H9 (cell line): ENCODE results near the gene HGF. TPM values are rescaled to one million over a fixed set of nuclear protein-coding genes. Genes with fewer than 3 reads are reported as not detected.

Experiments
- DNase-seq: peaks from one replicate; pipeline ENCODE4 v3.0.0-alpha.2; 2017
- H2AFZ ChIP-seq: one replicate; pipeline ENCODE4 v1.6.1; 2013; ENCODE audit warnings: mild to moderate bottlenecking, low read length, control low read depth, moderate library complexity
- H2AK5ac ChIP-seq: 2 replicates; pipeline ENCODE4 v1.6.1; 2013; ENCODE audit warnings: low read length, control low read depth, mixed read lengths; ENCODE audit not compliant: insufficient read length
- H2BK120ac ChIP-seq: one replicate; pipeline ENCODE4 v1.6.1; 2013; ENCODE audit warnings: low read depth, mild to moderate bottlenecking, low read length, control low read depth, inconsistent platforms; ENCODE audit not compliant: poor library complexity, severe bottlenecking
- H2BK12ac ChIP-seq: 2 replicates; pipeline ENCODE4 v1.6.1; 2013; ENCODE audit warnings: low read length, control low read depth, mixed read lengths, low read depth; ENCODE audit not compliant: insufficient read length
- H2BK15ac ChIP-seq: 2 replicates; pipeline ENCODE4 v1.6.1; 2013; ENCODE audit warnings: low read depth, low read length, control low read depth
- H2BK20ac ChIP-seq: one replicate; pipeline ENCODE4 v1.6.1; 2013; ENCODE audit warnings: low read depth, mild to moderate bottlenecking, low read length, control low read depth, inconsistent platforms; ENCODE audit not compliant: poor library complexity, severe bottlenecking
- H2BK5ac ChIP-seq: 2 replicates; pipeline ENCODE4 v1.6.1; 2013; ENCODE audit warnings: low read length, control low read depth, mixed read lengths; ENCODE audit not compliant: insufficient read length
- H3K14ac ChIP-seq: 2 replicates; pipeline ENCODE4 v1.6.1; 2013; ENCODE audit warnings: low read length, control low read depth; ENCODE audit not compliant: insufficient read depth
- H3K18ac ChIP-seq: 2 replicates; pipeline ENCODE4 v1.6.1; 2013; ENCODE audit warnings: low read depth, mild to moderate bottlenecking, mixed read lengths, low read length, control low read depth; ENCODE audit not compliant: insufficient read length
- H3K23ac ChIP-seq: 2 replicates; pipeline ENCODE4 v1.6.1; 2013; ENCODE audit warnings: low read length, control low read depth, mixed read lengths, low read depth; ENCODE audit not compliant: insufficient read length
- H3K23me2 ChIP-seq: 2 replicates; pipeline ENCODE4 v1.6.1; 2013; ENCODE audit warnings: low read depth, mild to moderate bottlenecking, mixed read lengths, low read length, control low read depth; ENCODE audit not compliant: insufficient read length, poor library complexity, severe bottlenecking
- H3K27ac ChIP-seq: 2 replicates; pipeline ENCODE4 v1.5.1; 2013; ENCODE audit warnings: low read length, control low read depth, mixed read lengths, low read depth; ENCODE audit not compliant: insufficient read length
- H3K27me3 ChIP-seq: 2 replicates; pipeline ENCODE4 v1.6.1; 2013; ENCODE audit warnings: low read length, control low read depth, inconsistent platforms; ENCODE audit not compliant: insufficient read depth
- H3K4ac ChIP-seq: 2 replicates; pipeline ENCODE4 v1.6.1; 2013; ENCODE audit warnings: low read depth, mild to moderate bottlenecking, control low read depth, inconsistent platforms, low read length, moderate library complexity
- H3K4me1 ChIP-seq: 2 replicates; pipeline ENCODE4 v1.6.1; 2013; ENCODE audit warnings: low read length, control low read depth, inconsistent platforms; ENCODE audit not compliant: insufficient read depth
- H3K4me2 ChIP-seq: 2 replicates; pipeline ENCODE4 v1.6.1; 2013; ENCODE audit warnings: low read length, control low read depth, mixed read lengths; ENCODE audit not compliant: insufficient read length, insufficient read depth
- H3K56ac ChIP-seq: 2 replicates; pipeline ENCODE4 v1.6.1; 2013; ENCODE audit warnings: low read depth, mild to moderate bottlenecking, mixed read lengths, low read length, control low read depth; ENCODE audit not compliant: insufficient read length
- H3K79me1 ChIP-seq: 2 replicates; pipeline ENCODE4 v1.6.1; 2013; ENCODE audit warnings: low read depth, mild to moderate bottlenecking, moderate library complexity, low read length, control low read depth, inconsistent platforms; ENCODE audit not compliant: insufficient read depth, poor library complexity, severe bottlenecking
- H3K79me2 ChIP-seq: 2 replicates; pipeline ENCODE4 v1.6.1; 2013; ENCODE audit warnings: low read length, control low read depth, inconsistent platforms; ENCODE audit not compliant: insufficient read depth
- H3K9ac ChIP-seq: 2 replicates; pipeline ENCODE4 v1.6.1; 2013; ENCODE audit warnings: low read length, control low read depth, mixed read lengths; ENCODE audit not compliant: insufficient read length; ENCODE audit errors: extremely low read depth
- H3K9me3 ChIP-seq: one replicate; pipeline ENCODE4 v1.6.1; 2013; ENCODE audit warnings: low read depth, low read length, inconsistent platforms; ENCODE audit not compliant: control insufficient read depth
- H3T11ph ChIP-seq: one replicate; pipeline ENCODE4 v1.6.1; 2013; ENCODE audit warnings: mild to moderate bottlenecking, low read length, control low read depth, inconsistent platforms
- H4K20me1 ChIP-seq: one replicate; pipeline ENCODE4 v1.6.1; 2013; ENCODE audit not compliant: control insufficient read depth, insufficient read length, insufficient read depth
- H4K5ac ChIP-seq: 2 replicates; pipeline ENCODE4 v1.6.1; 2013; ENCODE audit warnings: low read depth, mild to moderate bottlenecking, mixed read lengths, low read length, control low read depth; ENCODE audit not compliant: insufficient read length
- H4K8ac ChIP-seq: replicated peaks from 2 replicates; pipeline ENCODE4 v1.6.1; 2013; ENCODE audit warnings: low read length, control low read depth, mixed read lengths, low read depth; ENCODE audit not compliant: insufficient read length
- H4K91ac ChIP-seq: 2 replicates; pipeline ENCODE4 v1.6.1; 2013; ENCODE audit warnings: low read depth, mild to moderate bottlenecking, moderate library complexity, mixed read lengths, low read length, control low read depth; ENCODE audit not compliant: insufficient read length
- H3K27ac Mint-ChIP-seq, 3 experiments: 2 replicates in 2 of 3; 3 replicates in 1 of 3; pipeline ENCODE4 v1.8.0; 2020 to 2021; ENCODE audit warnings: mixed read lengths in 3 of 3, mild to moderate bottlenecking in 1 of 3, moderate library complexity in 1 of 3
- H3K27me3 Mint-ChIP-seq: 2 replicates; pipeline ENCODE4 v1.8.0; 2021; ENCODE audit warnings: low read depth, mild to moderate bottlenecking, moderate library complexity, mixed read lengths
- H3K36me3 Mint-ChIP-seq, 3 experiments: 2 replicates in 2 of 3; 3 replicates in 1 of 3; pipeline ENCODE4 v1.8.0; 2020 to 2021; ENCODE audit warnings: low read depth in 3 of 3, mixed read lengths in 3 of 3; ENCODE audit not compliant: insufficient read depth in 1 of 3
- H3K4me1 Mint-ChIP-seq, 2 experiments: 2 replicates each; pipeline ENCODE4 v1.8.0; 2020; ENCODE audit warnings: mixed read lengths in 2 of 2
- H3K4me3 Mint-ChIP-seq, 2 experiments: 2 replicates in 1 of 2; 3 replicates in 1 of 2; pipeline ENCODE4 v1.8.0; 2020 to 2021; ENCODE audit warnings: mild to moderate bottlenecking in 2 of 2, mixed read lengths in 2 of 2, moderate library complexity in 1 of 2
- H3K9me3 Mint-ChIP-seq, 2 experiments: 2 replicates in 1 of 2; 3 replicates in 1 of 2; pipeline ENCODE4 v1.8.0; 2020; ENCODE audit warnings: mild to moderate bottlenecking in 2 of 2, mixed read lengths in 2 of 2, moderate library complexity in 1 of 2
- CTCF ChIP-seq: fragments of 200-600 bp; sonication (generic); conservative IDR thresholded peaks from 3 replicates; pipeline ENCODE4 v1.8.0; 2021; ENCODE audit warnings: antibody characterized with exemption, mild to moderate bottlenecking
- total RNA-seq: library from RNA; stranded (reverse); gene quantifications from 2 replicates; pipeline ENCODE4 v1.2.1, GENCODE V29; 2021

HGF gene
- total RNA-seq, 1 experiment from 2014 or later, result 0.15 TPM

- Mint-ChIP-seq H3K27me3 (no peaks in the 10 kb centered on the region), H3K4me1 (peaks cover 7 to 8% of the 10 kb centered on the region in 2 experiments; a peak in 3 of 4 replicates), H3K4me3 (no peak overlapping the region), H3K27ac (no peak overlapping the region), H3K9me3 (no peaks in the 10 kb centered on the region), H3K36me3 (no peaks in the 10 kb centered on the region; a peak in 1 of 7 replicates)
- Histone ChIP-seq H3K27me3 (no peaks in the 10 kb centered on the region), H4K5ac (no peak overlapping the region), H3K79me1 (no peaks in the 10 kb centered on the region), H2AK5ac (no peak overlapping the region), H2BK120ac (no peak overlapping the region), H2BK15ac (no peak overlapping the region), H3T11ph (no peak overlapping the region), H4K20me1 (no peaks in the 10 kb centered on the region), H3K9me3 (no peaks in the 10 kb centered on the region), H3K4me1 (no peaks in the 10 kb centered on the region), H2BK20ac (no peak overlapping the region), H2BK5ac (no peak overlapping the region), H2AFZ (no peak overlapping the region), H2BK12ac (no peak overlapping the region), H3K4me2 (no peak overlapping the region), H3K23ac (no peak overlapping the region), H3K14ac (no peak overlapping the region), H3K27ac (no peak overlapping the region), H3K56ac (no peak overlapping the region), H3K79me2 (no peaks in the 10 kb centered on the region), H3K9ac (no peak overlapping the region), H3K23me2 (no peaks in the 10 kb centered on the region), H4K8ac (no peak overlapping the region), H3K18ac (no peak overlapping the region), H3K4ac (no peak overlapping the region), H4K91ac (no peak overlapping the region)
- DNase-seq, result no peak
- TF ChIP-seq CTCF, result no peak
These were observed 25.5 kb downstream of the HGF start for GRCh38 chr7:81744389-81744788.
